GM19372 (cell line): ENCODE measurements around the gene ALDH8A1.
"Not testable (repeated sequence)": the region's sequence is repeated elsewhere in the genome, so short reads cannot be mapped to it uniquely, and the experiment has no call there.

Experiments used
- ATAC-seq: cut with Tn5 transposase; IDR thresholded peaks from one replicate; pipeline ENCODE4 v1.9.1; 2021; ENCODE audit warnings: mild to moderate bottlenecking, low read depth, moderate library complexity; ENCODE audit not compliant: unreplicated experiment

The ALDH8A1 gene

DNA sequence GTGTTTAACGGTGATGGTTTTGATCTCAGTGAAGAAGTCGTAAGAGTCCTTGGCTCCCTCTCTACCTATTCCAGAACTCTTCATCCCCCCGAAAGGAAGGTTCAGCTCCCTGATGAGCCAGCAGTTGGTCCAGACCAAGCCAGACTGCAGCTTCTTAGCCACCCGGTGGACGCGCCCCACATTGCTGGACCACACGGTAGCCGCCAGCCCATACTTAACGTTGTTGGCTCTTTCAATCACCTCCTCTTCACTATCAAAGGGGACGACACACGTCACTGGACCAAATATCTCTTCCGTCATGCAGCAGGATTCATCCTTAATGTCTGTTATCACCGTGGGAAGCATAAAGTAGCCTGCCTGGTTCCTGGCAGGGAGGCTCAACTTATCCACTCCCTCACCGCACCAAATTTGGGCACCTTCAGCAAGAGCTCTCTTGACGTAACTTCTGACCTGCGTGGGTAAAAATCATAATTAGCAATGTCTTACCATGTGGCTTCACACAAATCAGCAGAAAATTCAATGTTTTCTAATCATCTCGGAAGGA lies 31.4 kb downstream of the ALDH8A1 start:
- ATAC-seq, result no peak

DNA sequence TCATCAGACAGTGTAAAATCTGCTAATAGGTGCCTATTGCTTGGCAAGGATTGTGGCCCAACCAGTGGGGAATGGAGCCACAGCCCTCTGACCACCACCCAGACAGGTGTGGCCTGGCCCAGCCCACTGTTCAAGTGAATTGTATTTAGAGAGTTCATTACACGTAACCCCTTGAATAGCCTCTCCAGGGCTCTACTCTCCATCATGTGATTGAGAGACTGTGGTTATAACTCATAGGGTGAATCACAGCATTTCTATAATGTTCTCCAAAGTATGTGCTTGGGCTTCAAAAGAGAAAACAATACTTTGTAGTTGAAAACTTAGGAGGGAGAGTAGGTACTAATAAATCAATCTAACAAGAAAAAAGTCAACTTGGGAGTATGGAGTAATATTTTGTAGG lies 38.4 kb downstream of the ALDH8A1 start:
- no peak for ATAC-seq

DNA sequence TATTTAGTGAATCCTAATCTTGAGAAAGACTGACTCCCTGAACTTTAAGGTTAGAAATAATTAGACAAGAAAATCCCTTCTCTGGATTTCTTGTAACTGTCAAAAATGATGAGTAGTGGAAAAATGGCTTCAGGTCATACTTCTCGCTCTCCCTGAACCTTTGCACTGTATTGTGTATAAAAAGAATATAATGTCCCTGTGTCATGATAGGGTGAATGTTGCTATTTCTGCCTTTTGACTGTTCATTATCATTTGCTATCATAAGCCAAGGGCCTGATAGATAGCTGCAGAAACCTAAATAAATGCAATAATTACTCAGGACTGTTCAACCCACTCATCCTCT lies 39.3 kb downstream of the ALDH8A1 start:
- ATAC-seq, result no peak

DNA sequence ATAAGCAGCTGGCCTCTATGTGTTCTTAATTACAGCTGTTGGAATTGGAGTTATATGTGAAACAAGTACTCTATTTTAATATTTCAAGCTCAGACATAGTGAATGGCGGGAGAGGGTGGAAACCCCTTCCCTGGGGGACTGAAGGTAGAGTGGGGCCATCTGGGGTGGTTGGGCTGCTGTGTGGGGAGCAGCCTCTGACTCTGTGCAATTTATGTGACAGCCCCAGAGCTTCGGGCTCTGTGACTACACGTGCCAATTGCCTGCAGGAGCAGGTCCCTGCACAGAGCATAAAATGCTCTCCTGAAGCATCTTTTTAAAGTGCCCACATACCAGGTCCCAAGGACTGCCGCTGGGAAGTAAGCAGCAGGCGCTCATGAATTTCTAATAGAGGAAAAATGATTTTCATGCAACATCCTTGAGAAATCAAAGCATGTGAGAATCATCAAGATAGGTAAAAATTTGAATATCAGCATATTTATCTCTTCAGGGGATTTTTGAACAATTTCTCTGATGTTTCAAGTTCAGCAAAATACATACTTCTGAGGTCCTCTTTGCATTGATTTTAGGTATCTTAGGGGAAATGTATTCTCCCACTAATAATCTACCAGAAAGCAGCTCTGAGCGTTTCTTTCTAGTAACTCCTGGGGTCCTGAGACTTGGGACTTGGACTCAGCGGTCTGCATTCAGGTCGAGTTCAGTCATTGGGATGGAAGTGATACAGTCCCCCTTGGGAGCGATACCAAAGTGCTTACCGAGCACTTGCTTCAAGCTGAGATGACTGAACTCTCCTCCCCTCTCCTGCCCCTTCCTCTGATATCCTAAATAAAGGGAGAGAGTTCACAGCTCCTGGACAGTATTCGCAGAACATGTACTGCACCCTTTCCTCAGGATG lies 40.0 kb downstream of the ALDH8A1 start:
- ATAC-seq, result no peak

- no peak for ATAC-seq
Measured at GRCh38 chr6:134908906-134909516, 40.9 kb downstream of the ALDH8A1 start.

GRCh38 chr6:134904731-134905130 lies 45.2 kb downstream of the ALDH8A1 start:
- ATAC-seq, result not testable (repeated sequence)

GRCh38 chr6:134903448-134903847 lies 46.5 kb downstream of the ALDH8A1 start:
- ATAC-seq, result no peak

DNA sequence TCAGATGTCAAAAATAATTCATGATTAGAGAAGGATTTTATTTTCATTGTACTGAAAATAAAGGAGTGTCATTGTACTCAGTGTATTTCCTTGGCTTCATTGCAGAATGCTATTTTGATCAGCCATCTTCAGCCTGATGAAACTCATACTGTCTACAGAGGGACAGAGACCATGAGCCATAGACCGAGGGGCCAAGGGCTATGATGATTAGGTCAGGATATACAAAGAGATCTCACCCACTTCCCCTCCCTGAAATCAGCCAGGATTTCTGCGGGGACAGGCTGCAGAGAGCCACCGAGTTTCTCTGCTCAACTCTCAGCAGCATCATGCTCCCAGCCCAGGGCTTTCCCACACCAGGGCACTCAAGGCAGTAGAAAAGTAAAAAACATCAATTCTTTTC lies 47.0 kb downstream of the ALDH8A1 start:
- ATAC-seq, result no peak

- ATAC-seq, result no peak
Measured at GRCh38 chr6:134902074-134902861, 47.6 kb downstream of the ALDH8A1 start.

DNA sequence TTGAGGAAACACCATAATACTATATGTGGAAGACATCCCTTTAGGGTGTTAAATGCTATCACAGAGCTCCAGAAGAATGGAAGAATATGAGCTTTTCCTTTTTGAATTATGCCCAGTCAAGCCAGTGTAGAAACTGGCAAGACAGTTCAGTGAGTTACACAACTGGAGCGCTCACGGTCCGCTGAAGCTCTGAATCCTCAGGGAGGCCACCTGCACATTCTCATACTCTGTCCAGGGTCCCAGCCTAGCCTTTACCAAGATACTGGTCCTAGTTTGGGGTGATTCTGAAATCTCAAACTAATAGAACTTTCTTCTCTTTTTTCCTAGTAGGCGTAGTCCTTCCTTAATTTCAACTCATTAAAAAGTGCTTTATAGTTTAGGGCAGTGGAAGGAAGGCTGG lies 51.3 kb downstream of the ALDH8A1 start:
- no peak for ATAC-seq

GRCh38 chr6:134898166-134898565 lies 51.7 kb downstream of the ALDH8A1 start:
- ATAC-seq, result not testable (repeated sequence)

DNA sequence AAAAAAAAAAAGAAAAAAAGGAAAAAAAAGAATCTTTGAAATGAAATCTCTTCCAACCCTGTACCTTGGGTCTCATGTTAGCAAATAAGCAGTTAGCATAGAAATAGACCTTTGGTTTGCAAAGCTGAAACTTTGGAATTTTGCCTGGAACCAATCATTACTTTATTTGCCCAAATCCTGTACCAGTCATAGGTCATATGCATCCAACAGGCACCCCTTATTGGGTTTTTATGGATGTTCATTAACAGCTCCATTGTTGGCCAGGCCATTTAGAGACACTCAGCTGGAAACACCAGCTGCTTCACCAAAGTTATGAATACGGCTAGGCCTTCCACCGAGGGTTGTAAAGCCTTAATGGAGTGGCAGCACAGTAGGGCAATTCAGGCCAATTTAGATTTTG lies 53.0 kb downstream of the ALDH8A1 start:
- ATAC-seq, result no peak

DNA sequence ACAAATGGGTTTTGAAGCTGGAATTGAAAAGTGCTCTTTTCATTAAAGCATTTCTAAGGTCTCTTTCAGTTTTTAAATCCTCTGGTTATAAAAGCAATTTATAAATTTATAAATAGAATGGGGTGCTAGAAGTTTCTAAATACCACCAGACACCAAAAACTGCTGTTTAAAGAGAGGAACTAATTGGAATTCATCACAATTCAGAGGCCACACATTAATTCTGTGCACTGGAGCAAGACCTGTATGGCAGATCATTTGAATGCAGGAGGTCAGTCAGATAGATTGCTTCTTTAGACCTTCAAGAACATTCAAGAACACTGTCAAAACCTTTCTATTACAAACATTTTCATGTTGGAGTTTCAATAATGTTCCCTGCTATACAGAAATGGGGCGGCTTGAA lies 55.1 kb downstream of the ALDH8A1 start:
- no peak for ATAC-seq

- ATAC-seq, result no peak
Measured at GRCh38 chr6:134892362-134892761, 57.5 kb downstream of the ALDH8A1 start.

GRCh38 chr6:134891633-134892032 lies 58.3 kb downstream of the ALDH8A1 start:
- ATAC-seq, result no peak

DNA sequence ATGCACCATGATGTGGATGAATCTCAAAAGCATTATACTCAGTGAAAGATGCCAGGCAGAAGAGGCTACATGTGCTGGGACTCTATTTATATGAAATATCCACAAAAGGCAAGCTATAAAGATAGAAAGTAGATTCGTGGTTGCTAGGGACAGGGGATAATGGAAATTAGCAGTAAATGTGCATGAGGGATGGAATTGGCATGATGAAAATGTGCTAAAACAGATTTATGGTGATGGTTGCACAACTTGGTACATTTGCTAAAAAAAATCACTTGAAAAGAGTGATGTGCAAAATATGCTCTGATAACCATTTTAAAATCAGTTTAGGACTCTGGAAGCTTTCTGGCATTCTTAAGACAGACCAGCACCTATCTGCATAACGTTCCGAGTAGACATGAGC lies 61.6 kb downstream of the ALDH8A1 start:
- no peak for ATAC-seq

DNA sequence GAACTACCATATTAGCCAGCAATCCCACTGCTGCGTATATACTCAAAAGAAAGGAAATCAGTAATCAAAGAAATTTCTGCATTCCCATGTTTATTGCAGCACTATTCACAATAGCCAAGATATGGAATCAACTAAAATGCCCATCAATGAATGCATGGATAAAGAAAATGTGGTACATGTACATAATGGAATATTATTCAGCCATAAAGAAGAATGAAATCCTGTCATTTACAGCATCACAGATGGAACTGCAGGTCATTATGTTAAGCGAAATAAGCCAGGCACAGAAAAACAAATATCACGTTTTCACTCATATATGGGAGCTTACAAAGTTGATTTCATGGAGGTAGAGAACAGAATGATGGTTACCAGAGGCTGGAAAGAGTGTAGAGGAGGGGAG lies 65.1 kb downstream of the ALDH8A1 start:
- ATAC-seq, result no peak

DNA sequence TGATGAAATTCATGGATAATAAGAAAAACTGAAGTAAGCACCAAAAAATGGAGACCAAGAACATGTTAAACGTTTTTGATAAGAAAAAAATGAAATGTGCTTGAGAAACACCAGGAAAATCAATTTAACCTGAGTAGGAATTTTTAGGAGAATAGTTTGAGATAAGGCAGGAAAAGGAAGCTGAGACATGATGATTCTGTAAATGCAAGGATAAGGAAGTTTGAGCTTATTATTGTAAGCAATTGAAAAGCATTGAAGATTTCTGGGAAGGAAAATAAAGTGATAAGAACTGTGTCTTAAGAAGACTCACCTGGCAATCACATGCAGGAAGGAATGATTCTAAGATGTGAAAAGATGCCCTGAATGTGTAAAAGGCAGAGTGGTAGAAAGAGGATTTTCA lies 66.6 kb downstream of the ALDH8A1 start:
- no peak for ATAC-seq

GRCh38 chr6:134882426-134883038 lies 67.4 kb downstream of the ALDH8A1 start:
- ATAC-seq, result no peak

GRCh38 chr6:134880487-134881190 lies 69.3 kb downstream of the ALDH8A1 start:
- ATAC-seq, result no peak
